Panc1 (cell line): ENCODE data around the gene NPHP4. TPM values are rescaled to one million over a fixed set of nuclear protein-coding genes. Genes with fewer than 3 reads are reported as not detected.

ENCODE experiments used
- ATAC-seq: fragments of 200-7000 bp; cut with Tn5 transposase; 2 replicates; pipeline ENCODE4 v1.9.1; 2020; ENCODE audit warnings: mild to moderate bottlenecking, moderate library complexity
- BruUV-seq: library from RNA; stranded (reverse); fragments of 400-500 nt; replicated peaks from 2 replicates; lab custom pipeline; 2021; lab: Mats Ljungman, UMichigan
- CTCF ChIA-PET: fragments of 300-600 bp; sonication (Branson Sonifier 250); formaldehyde crosslinking; loops from one replicate; lab custom pipeline; 2022; ENCODE audit warnings: antibody characterized with exemption; lab: Charles Lee
- POLR2A ChIA-PET: fragments of 300-600 bp; sonication (Branson Sonifier 250); formaldehyde crosslinking; loops from one replicate; lab custom pipeline; 2022; ENCODE audit warnings: antibody characterized with exemption; lab: Charles Lee
- DNase-seq: peaks from one replicate; pipeline ENCODE4 v3.0.0-alpha.2; 2010; ENCODE audit warnings: low read depth, low spot score
- H3K27ac ChIP-seq: 2 replicates; pipeline ENCODE4 v1.5.1; 2011; ENCODE audit warnings: mild to moderate bottlenecking, low read length, inconsistent platforms
- H3K27me3 ChIP-seq: fragments of 200-500 bp; sonication (Bioruptor generic); 2 replicates; pipeline ENCODE4 v1.6.0; 2014; ENCODE audit warnings: low read length, inconsistent platforms; ENCODE audit not compliant: control insufficient read depth, insufficient read depth
- H3K36me3 ChIP-seq: fragments of 200-500 bp; sonication (Bioruptor generic); 2 replicates; pipeline ENCODE4 v1.5.1; 2014; ENCODE audit warnings: inconsistent platforms, mild to moderate bottlenecking, low read length, moderate library complexity; ENCODE audit not compliant: control insufficient read depth, insufficient read depth
- H3K4me1 ChIP-seq: 2 replicates; pipeline ENCODE4 v1.5.1; 2011; ENCODE audit warnings: inconsistent platforms, mild to moderate bottlenecking, low read length, moderate library complexity; ENCODE audit not compliant: control insufficient read depth, insufficient read depth
- H3K4me3 ChIP-seq, 2 experiments: 2 replicates each; pipeline ENCODE4 v1.5.1; 2011 to 2012; ENCODE audit warnings: low read depth in 2 of 2, low read length in 2 of 2, mild to moderate bottlenecking in 2 of 2, inconsistent platforms in 1 of 2, moderate library complexity in 1 of 2
- H3K9me3 ChIP-seq: fragments of 200-500 bp; sonication (Bioruptor generic); 2 replicates; pipeline ENCODE4 v1.5.1; 2014; ENCODE audit warnings: low read depth, mild to moderate bottlenecking, inconsistent platforms, low read length, moderate library complexity; ENCODE audit not compliant: control insufficient read depth, insufficient read depth
- POLR2AphosphoS5 ChIP-seq: IDR thresholded peaks from 2 replicates; pipeline ENCODE4 v1.6.1; 2012; ENCODE audit warnings: mild to moderate bottlenecking, low read depth, low read length, moderate library complexity
- REST ChIP-seq, 2 experiments: IDR thresholded peaks; 2 replicates each; pipeline ENCODE4 v1.6.1; 2011 to 2012; ENCODE audit warnings: low read depth in 2 of 2, control low read depth in 1 of 2, low read length in 1 of 2, mild to moderate bottlenecking in 1 of 2, moderate library complexity in 1 of 2; ENCODE audit not compliant: insufficient read depth in 1 of 2
- SIN3A ChIP-seq: IDR thresholded peaks from 2 replicates; pipeline ENCODE4 v1.6.1; 2012; ENCODE audit warnings: low read depth, mild to moderate bottlenecking, low read length, moderate library complexity, borderline replicate concordance; ENCODE audit not compliant: insufficient read depth
- TCF7L2 ChIP-seq: IDR thresholded peaks from 2 replicates; pipeline ENCODE4 v1.6.1; 2011; ENCODE audit warnings: mild to moderate bottlenecking, low read depth, low read length, inconsistent platforms
- in situ Hi-C: cut with HindIII; loops from 2 replicates; pipeline ENCODE4 v1.10.0; 2016; ENCODE audit warnings: low sequenced_read_pairs, low pct_unique_long_range_greater_than_20kb
- intact Hi-C: fragments of 100-400 bp; cut with micrococcal nuclease; formaldehyde crosslinking; loops from one replicate; pipeline ENCODE4 v1.10.0; 2022; ENCODE audit not compliant: unreplicated experiment
- total RNA-seq: library from RNA; stranded (reverse); gene quantifications from one replicate; pipeline ENCODE4 v1.2.1, GENCODE V29; 2021; ENCODE audit not compliant: unreplicated experiment
- TF ChIP-seq, protein P1 (sequence below): fragments of 450-650 bp; IDR thresholded peaks from 2 replicates; pipeline ENCODE4 v1.5.1; 2017; ENCODE audit warnings: mild to moderate bottlenecking

Gene NPHP4
- total RNA-seq, 1 experiment from 2014 or later = 20.1 TPM

GRCh38 chr1:6006882-6007281, 14.7 kb upstream of the NPHP4 start:
- POLR2A ChIA-PET = no interaction called here
- Histone ChIP-seq H3K9me3 (no peaks in the 10 kb centered on the region), H3K4me1 (peaks cover 2% of the 10 kb centered on the region; the same call in 1 of the 2 replicates), H3K4me3 (no peak overlapping the region), H3K27ac (no peak overlapping the region), H3K27me3 (no peaks in the 10 kb centered on the region), H3K36me3 (no peaks in the 10 kb centered on the region)
- BruUV-seq = no TSS peak
- peak; percentile 8; the same call in 1 of the 2 replicates for ATAC-seq
- CTCF ChIA-PET = no interaction called here
- intact Hi-C loops (no loop called here), in situ Hi-C loops (no loop called here)
- DNase-seq = no peak
- TF ChIP-seq REST (IDR thresholded peaks at IDR 0.05; ENCODE audit: insufficient read depth in 1 of 2, low read depth in 2 of 2, low read length in 1 of 2) (no peak), TCF7L2 (no peak), SIN3A (no peak)

GRCh38 chr1:6005276-6005917, 13.2 kb upstream of the NPHP4 start:
- ChIA-PET POLR2A (interaction anchor here (0.6 kb wide), 1 partner anchor 22 kb away, joined by 13 read pairs; no protein-coding TSS in a partner anchor), CTCF (no interaction called here)
- TF ChIP-seq, protein P1, sequence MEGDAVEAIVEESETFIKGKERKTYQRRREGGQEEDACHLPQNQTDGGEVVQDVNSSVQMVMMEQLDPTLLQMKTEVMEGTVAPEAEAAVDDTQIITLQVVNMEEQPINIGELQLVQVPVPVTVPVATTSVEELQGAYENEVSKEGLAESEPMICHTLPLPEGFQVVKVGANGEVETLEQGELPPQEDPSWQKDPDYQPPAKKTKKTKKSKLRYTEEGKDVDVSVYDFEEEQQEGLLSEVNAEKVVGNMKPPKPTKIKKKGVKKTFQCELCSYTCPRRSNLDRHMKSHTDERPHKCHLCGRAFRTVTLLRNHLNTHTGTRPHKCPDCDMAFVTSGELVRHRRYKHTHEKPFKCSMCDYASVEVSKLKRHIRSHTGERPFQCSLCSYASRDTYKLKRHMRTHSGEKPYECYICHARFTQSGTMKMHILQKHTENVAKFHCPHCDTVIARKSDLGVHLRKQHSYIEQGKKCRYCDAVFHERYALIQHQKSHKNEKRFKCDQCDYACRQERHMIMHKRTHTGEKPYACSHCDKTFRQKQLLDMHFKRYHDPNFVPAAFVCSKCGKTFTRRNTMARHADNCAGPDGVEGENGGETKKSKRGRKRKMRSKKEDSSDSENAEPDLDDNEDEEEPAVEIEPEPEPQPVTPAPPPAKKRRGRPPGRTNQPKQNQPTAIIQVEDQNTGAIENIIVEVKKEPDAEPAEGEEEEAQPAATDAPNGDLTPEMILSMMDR = no peak
- TF ChIP-seq SIN3A = no peak
- TF ChIP-seq REST (IDR thresholded peaks at IDR 0.05; ENCODE audit: insufficient read depth in 1 of 2, low read depth in 2 of 2, low read length in 1 of 2) = no peak
- no peak for TF ChIP-seq POLR2AphosphoS5
- Histone ChIP-seq H3K4me3 (no peak overlapping the region), H3K36me3 (no peaks in the 10 kb centered on the region), H3K4me1 (peaks cover 5% of the 10 kb centered on the region; the same call in 1 of the 2 replicates), H3K27me3 (no peaks in the 10 kb centered on the region), H3K9me3 (no peaks in the 10 kb centered on the region), H3K27ac (no peak overlapping the region)
- ATAC-seq = no peak
- no TSS peak for BruUV-seq
- DNase-seq = no peak
- intact Hi-C loops = no loop called here
- in situ Hi-C loops = no loop called here
